Stimulated activated CD4-positive, alpha-beta T cell treated with anti-CD3 and anti-CD28 coated beads, Interleukin-2, amount 100 ng/mL, for 24 hours (primary cell): ENCODE results near the gene ATMIN.

Experiments
- DNase-seq, 2 donors: peaks; one replicate each; pipeline ENCODE4 v3.0.0-alpha.2; 2020

The ATMIN gene

DNA sequence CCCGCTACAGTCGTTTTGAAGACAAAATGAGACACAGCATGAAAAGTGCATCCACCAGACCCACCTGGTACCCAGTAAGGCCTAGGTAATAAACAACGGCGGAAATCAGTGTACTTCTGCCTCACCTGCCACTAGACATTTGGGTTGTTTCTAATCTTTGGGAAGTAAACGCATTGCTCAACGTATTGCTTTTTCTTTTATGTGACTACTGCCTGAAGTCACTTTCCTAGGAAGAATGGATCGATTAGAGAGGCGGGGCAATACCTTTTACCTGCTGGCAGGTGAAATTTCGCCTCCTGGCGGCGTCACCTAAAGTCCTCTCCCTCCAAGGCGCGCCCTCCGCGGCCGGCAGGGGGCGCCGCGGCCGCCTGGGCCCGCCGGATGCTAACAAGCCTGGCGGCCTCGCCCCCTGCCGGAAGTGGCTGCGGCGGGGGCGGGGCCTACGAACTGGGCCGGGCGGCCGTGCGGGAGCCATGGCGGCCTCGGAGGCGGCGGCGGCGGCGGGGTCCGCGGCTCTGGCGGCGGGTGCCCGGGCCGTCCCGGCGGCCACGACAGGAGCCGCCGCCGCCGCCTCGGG is at the start of gene ATMIN:
Gene ATMIN, plus strand, starts transcription at position 445 of the 577 bp plus-strand sequence. Its CDS starts 29 bp downstream, at position 474.
- peak; percentile 89 to 90 for DNase-seq

DNA sequence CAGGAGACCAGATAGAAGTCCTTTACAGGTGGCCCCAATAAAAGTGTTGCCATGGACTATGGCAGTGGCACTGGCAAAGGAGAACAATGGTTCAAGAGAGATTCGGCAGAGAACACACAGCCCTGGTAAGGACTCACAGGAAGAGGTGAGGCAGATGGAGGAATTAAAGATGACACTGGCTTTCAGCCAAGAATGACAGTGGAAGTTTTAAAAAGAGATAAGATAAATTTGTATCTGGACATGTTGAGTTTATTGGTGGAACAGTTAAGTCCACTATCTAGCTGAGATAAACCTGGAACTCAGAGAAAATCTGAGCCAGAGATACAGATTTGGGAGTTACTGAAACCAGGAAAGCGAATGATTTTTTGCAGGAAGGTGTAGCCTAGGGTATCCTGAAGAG is 49.1 kb upstream of the ATMIN start:
- DNase-seq, result no peak

DNA sequence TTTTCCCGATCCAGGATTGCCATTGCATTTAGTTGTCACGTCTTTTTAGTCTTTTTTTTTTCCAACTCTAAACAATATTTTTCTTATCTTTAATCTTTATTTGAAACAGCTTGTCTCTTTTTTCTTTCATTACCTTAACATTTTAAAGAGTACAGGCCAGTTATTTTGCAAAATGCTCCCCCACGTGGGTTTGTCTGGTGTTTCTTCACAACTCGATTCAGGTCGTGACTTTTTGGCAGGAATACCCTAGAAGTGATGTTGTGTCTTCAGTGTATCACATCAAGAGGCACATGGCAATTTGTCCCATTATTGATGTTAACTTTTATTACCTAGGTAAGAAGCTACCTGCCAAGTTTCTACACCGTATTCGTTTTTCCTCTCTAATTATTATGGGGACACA is 46.9 kb upstream of the ATMIN start:
- no peak for DNase-seq

GRCh38 chr16:80989801-80990200 is 45.8 kb upstream of the ATMIN start:
- DNase-seq, result no peak

GRCh38 chr16:80990577-80990976 is 45.1 kb upstream of the ATMIN start:
- no peak for DNase-seq

GRCh38 chr16:80990978-80991377 is 44.7 kb upstream of the ATMIN start:
- DNase-seq, result no peak

DNA sequence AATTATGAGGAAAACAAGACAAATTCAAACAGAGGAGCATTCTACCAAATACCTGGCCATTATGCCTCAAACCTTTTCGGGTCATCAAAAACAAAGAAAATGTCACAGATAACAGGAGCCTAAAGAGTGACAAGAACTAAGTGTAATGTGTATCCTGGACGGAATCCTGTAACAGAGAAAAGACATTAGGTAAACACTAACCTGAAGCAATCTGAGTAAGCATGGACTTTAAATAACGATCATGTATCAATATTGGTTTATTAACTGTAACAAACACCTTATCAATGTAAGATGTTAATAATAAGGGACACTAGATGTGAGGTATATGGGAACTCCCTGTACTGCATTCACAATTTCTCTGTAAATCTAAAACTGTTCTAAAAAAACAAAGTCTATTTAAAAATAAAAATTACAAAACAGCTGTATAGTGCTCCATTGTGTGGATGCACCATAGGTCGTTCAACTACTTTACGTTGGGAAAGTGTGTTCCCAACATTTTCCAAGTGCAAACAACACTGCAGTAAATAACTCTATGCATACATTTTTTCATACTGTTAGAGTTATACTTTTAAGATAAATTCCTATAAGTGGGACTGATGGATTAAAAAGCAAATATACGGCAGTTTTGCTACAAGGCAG is 43.7 kb upstream of the ATMIN start:
- DNase-seq, result no peak

GRCh38 chr16:80992676-80993293 is 42.9 kb upstream of the ATMIN start:
- DNase-seq, result no peak

DNA sequence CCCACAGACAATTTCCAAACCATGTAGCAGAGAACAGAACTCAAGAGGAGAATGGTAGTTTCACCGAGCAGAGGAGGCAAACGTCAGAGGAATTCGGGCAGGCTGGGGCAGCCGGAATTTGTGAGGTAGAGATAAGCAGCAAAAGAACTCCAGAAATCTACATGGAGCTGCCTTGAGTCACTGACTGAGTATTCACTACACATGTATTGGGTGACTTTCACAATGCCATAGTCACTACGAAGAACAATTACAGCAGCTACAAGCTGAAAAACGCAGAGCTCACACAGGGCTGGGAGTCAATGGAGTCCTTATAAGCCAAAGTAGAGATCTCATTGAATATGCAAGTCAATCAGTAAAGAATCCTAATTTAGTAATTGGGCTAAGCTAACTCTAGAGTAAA is 42.3 kb upstream of the ATMIN start:
- no peak for DNase-seq

DNA sequence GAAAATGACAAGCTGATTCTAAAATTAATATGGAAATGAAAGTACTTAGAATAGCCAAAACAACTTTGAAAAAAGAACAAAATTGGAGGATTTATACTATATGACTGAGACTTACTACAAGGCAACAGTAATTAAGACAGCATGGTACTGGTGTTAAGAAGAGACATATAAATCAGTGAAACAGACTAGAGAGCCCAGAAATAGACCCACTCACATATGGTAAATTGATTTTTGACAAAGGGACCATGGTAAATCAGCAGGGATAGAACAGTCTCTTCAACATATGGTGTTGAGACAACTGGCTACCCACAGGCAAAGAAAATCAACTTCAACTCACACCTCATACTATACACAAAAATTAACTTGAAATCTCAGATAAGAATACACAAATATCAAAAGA is 41.8 kb upstream of the ATMIN start:
- no peak for DNase-seq

DNA sequence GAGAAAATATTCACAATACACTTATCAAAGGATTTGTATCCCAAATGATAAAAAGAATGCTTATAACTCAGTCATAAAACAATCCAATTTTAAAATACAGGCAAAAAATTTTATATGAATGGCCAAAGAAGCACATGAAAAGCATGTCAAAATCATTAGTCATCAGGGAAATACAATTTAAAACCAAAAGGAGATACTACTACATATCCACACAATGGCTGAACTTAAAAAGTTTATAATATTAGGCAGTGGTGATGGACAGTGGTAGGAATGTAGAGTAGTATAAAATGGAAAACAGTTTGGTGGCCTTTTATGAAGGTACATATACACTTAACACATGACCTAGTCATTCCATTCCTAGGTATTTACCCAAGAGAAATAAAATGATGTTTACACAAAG is 41.2 kb upstream of the ATMIN start:
- no peak for DNase-seq

DNA sequence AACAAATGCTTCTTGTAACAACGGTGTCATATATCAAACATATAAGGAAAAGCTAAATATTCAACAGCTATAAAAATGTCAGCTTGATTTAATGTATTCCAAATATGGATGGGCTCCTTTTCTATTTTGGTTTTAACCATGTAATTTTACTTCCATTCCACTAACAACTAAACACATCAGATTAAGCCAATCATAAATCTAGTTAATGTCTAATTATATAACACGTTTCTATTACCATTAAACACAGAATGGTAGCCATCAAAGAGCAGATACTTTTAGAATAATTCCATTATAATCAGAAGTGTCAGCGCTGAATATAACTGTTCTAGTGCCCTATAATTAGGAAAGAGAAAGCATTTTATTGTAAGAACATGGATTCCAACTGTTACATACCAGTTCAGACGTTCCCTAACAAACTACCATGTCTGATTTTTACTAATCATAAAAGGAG is 38.9 kb upstream of the ATMIN start:
- no peak for DNase-seq

- DNase-seq, result no peak
Measured at GRCh38 chr16:80997139-80997798, 38.4 kb upstream of the ATMIN start.

- no peak for DNase-seq
Measured at GRCh38 chr16:80997964-80998620, 37.5 kb upstream of the ATMIN start.

- DNase-seq, result no peak
Measured at GRCh38 chr16:81000873-81001272, 34.8 kb upstream of the ATMIN start.

- no peak for DNase-seq
Measured at GRCh38 chr16:81001330-81001729, 34.3 kb upstream of the ATMIN start.

GRCh38 chr16:81003064-81003463 is 32.6 kb upstream of the ATMIN start:
- no peak for DNase-seq

DNA sequence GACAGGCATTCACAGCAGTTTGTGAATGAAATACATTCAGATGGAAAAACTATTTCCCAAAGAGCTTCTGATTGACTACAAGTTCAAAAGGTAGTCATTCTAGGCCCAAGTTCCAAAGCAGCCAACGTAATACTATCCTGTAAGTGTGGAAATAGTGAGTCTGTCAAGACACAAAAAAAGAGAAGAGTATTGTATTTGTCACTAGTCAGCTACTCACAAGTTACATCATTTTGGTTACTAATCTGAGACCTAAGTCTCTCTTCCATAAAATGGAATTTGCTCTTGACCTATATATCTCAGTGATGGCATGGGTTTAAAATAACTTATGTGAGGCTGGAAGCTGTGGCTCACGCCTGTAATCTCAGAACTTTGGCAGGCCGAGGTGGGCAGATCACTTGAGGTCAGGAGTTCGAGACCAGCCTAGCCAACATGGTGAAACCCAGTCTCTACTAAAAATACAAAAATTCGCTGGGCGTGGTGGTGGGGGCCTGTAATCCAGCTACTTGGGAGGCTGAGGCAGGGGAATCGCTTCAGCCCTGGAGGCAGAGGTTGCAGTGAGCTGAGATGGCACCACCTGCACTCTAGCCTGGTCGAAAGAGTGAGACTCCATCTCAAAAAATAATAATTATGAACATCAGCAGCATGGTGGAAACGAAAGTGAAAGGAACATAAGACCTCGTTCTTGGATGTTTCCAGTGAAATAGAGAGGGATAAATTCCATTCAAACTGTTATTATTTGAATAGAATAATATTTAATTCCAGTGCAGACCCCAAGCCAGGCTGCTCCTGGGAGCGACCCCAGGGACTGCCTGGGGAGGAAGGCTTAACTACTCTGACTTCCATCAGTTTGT is 31.8 kb upstream of the ATMIN start:
- DNase-seq, result peak in 1 of 2 donors; percentile 10

- peak in 1 of 2 donors; percentile 34 for DNase-seq
Measured at GRCh38 chr16:81004646-81005353, 30.8 kb upstream of the ATMIN start.

DNA sequence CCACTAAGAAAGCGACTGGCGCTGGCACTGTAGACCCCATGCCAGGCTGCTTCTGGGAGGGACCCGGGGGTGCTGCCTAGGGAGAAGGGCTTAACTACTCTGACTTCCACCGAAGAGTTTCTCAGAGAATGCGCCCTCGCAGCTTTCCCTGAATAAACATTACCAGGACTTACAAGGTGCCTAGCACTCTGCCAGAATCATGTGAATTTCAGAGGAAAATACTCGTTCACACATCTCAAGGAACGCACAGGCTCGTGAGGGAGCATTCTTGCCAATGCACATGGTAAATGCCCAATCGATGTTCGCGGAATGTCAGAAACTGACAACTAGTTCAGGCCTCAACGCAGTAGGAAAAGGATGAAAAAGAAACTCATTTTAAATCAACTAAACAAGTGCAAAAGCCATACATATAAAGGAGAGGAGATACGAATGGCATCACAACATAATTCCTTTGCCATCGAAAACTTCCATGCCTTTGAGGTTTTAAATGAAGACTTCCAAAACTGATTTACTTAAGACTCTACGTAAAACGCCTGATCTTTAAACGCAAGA is 30.0 kb upstream of the ATMIN start:
- no peak for DNase-seq

GRCh38 chr16:81006211-81006812 is 29.3 kb upstream of the ATMIN start:
- peak; percentile 79 for DNase-seq
